Osteocyte (in vitro differentiated cells): ENCODE data around the gene FBXW9. TPM values are rescaled to one million over a fixed set of nuclear protein-coding genes. Genes with fewer than 3 reads are reported as not detected.

Experiments used
- DNase-seq: peaks from one replicate; pipeline ENCODE4 v3.0.0; 2021; ENCODE audit warnings: mixed read lengths; ENCODE audit not compliant: unreplicated experiment; ENCODE audit errors: extremely low spot score
- H3K27ac Mint-ChIP-seq: one replicate; pipeline ENCODE4 v1.8.0; 2021; ENCODE audit warnings: mild to moderate bottlenecking, mixed read lengths; ENCODE audit not compliant: unreplicated experiment
- H3K27me3 Mint-ChIP-seq: one replicate; pipeline ENCODE4 v1.8.0; 2021; ENCODE audit warnings: mixed read lengths; ENCODE audit not compliant: unreplicated experiment
- H3K36me3 Mint-ChIP-seq: one replicate; pipeline ENCODE4 v1.8.0; 2021; ENCODE audit warnings: mixed read lengths; ENCODE audit not compliant: unreplicated experiment
- H3K4me1 Mint-ChIP-seq: one replicate; pipeline ENCODE4 v1.8.0; 2021; ENCODE audit warnings: mixed read lengths; ENCODE audit not compliant: unreplicated experiment
- H3K4me3 Mint-ChIP-seq: one replicate; pipeline ENCODE4 v1.8.0; 2021; ENCODE audit warnings: mild to moderate bottlenecking, moderate library complexity, mixed read lengths; ENCODE audit not compliant: unreplicated experiment
- H3K9me3 Mint-ChIP-seq: one replicate; pipeline ENCODE4 v1.8.0; 2021; ENCODE audit warnings: mixed read lengths; ENCODE audit not compliant: unreplicated experiment
- total RNA-seq: library from RNA; stranded (reverse); gene quantifications from 2 replicates; pipeline ENCODE4 v1.2.1, GENCODE V29; 2021
- TF ChIP-seq, protein P1 (sequence below): fragments of 200-600 bp; sonication (generic); IDR thresholded peaks from 2 replicates; pipeline ENCODE4 v1.5.0; 2021; ENCODE audit warnings: antibody characterized with exemption, mild to moderate bottlenecking, moderate library complexity

FBXW9 gene
- total RNA-seq, 1 donor from 2014 or later = 10.9 TPM

DNA sequence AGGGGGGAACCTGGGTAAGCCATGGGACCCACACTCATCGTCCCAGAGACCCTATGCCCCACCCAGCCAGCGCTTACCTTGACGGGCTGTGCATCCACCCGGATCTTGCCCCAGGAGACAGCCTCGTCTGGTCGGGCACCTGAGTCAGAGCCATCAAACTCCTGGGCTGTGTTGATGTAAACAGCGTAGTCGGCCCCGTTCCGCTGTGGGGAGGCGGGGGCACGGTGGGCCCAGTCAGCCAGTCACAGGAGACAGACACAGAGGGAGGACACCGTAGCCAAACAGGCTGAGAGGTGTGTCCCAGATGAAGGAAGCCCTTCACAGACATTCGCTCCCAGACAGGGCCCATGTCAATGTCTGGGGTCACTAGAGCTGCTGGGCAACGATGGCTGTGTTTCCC, 20.5 kb downstream of the FBXW9 start:
- Mint-ChIP-seq H3K36me3 (peaks cover 30% of the 10 kb centered on the region), H3K9me3 (no peaks in the 10 kb centered on the region), H3K4me3 (no peak overlapping the region), H3K27ac (no peak overlapping the region), H3K27me3 (no peaks in the 10 kb centered on the region), H3K4me1 (peaks cover 12% of the 10 kb centered on the region)
- TF ChIP-seq, protein P1, sequence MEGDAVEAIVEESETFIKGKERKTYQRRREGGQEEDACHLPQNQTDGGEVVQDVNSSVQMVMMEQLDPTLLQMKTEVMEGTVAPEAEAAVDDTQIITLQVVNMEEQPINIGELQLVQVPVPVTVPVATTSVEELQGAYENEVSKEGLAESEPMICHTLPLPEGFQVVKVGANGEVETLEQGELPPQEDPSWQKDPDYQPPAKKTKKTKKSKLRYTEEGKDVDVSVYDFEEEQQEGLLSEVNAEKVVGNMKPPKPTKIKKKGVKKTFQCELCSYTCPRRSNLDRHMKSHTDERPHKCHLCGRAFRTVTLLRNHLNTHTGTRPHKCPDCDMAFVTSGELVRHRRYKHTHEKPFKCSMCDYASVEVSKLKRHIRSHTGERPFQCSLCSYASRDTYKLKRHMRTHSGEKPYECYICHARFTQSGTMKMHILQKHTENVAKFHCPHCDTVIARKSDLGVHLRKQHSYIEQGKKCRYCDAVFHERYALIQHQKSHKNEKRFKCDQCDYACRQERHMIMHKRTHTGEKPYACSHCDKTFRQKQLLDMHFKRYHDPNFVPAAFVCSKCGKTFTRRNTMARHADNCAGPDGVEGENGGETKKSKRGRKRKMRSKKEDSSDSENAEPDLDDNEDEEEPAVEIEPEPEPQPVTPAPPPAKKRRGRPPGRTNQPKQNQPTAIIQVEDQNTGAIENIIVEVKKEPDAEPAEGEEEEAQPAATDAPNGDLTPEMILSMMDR = no peak
- DNase-seq = no peak

DNA sequence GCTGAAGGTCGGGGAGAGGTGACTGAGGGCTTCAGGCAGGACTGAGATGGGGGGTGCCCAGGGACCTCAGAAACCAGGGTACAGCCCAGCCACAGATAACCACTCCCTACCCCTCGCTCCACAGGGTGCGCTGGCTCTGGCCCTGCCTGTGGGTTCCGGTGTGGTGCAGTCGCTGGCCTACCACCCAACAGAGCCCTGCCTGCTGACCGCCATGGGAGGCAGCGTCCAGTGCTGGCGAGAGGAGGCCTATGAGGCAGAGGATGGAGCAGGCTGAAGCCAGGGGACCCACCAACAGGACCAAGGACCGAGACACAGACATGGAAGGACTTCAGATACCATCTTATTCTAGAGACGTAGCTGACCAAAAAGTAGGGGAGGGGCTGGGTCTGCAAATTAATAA, 21.0 kb downstream of the FBXW9 start:
- H3K36me3 Mint-ChIP-seq = peaks cover 30% of the 10 kb centered on the region
- no peak overlapping the region for H3K4me3 Mint-ChIP-seq
- H3K9me3 Mint-ChIP-seq = no peaks in the 10 kb centered on the region
- TF ChIP-seq, protein P1 = no peak
- no peak overlapping the region for H3K27ac Mint-ChIP-seq
- H3K4me1 Mint-ChIP-seq = peaks cover 12% of the 10 kb centered on the region
- DNase-seq = no peak
- H3K27me3 Mint-ChIP-seq = no peaks in the 10 kb centered on the region

- no peak overlapping the region for H3K4me3 Mint-ChIP-seq
- no peaks in the 10 kb centered on the region for H3K9me3 Mint-ChIP-seq
- H3K27ac Mint-ChIP-seq = no peak overlapping the region
- no peaks in the 10 kb centered on the region for H3K27me3 Mint-ChIP-seq
- TF ChIP-seq, protein P1 = no peak
- H3K36me3 Mint-ChIP-seq = peaks cover 21% of the 10 kb centered on the region
- peaks cover 26% of the 10 kb centered on the region for H3K4me1 Mint-ChIP-seq
- DNase-seq = no peak
These were observed 23.7 kb downstream of the FBXW9 start for GRCh38 chr19:12672744-12673143.

DNA sequence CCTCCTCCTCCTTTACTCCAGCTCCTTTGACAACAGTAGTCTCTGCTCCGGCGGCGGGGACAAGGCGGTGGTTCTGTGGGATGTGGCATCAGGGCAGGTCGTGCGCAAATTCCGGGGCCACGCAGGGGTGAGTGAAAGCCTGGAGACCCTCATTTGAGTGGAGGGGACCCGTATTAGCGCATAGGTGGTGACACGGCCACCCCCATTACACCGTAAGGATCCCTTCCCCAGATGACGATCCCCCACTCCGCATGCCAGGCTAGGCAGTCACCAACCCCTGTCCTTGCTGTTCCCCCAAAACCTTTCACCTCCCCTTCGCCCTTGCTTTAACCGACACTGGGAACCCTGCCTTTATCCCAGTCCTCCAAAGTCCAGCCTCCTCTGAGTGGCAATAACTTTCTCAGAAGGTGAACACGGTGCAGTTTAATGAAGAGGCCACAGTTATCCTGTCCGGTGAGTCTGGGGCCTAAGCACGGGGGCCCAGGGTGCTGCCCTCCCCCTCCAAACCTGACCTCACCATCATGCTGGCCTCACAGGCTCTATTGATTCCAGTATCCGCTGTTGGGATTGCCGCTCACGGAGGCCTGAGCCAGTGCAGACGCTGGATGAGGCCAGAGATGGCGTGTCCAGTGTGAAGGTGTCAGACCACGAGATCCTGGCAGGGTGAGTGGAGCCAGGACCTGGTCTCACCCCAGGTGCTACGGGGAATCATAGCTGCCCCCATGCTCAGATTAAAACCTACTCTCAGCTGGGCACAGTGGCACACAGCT, 26.1 kb downstream of the FBXW9 start:
- Mint-ChIP-seq H3K4me3 (peak overlapping the region; percentile 87), H3K27me3 (no peaks in the 10 kb centered on the region), H3K4me1 (peaks cover 36% of the 10 kb centered on the region), H3K36me3 (peaks cover 16% of the 10 kb centered on the region), H3K27ac (peak overlapping the region; percentile 100), H3K9me3 (no peaks in the 10 kb centered on the region)
- TF ChIP-seq, protein P1 = no peak
- no peak for DNase-seq

DNA sequence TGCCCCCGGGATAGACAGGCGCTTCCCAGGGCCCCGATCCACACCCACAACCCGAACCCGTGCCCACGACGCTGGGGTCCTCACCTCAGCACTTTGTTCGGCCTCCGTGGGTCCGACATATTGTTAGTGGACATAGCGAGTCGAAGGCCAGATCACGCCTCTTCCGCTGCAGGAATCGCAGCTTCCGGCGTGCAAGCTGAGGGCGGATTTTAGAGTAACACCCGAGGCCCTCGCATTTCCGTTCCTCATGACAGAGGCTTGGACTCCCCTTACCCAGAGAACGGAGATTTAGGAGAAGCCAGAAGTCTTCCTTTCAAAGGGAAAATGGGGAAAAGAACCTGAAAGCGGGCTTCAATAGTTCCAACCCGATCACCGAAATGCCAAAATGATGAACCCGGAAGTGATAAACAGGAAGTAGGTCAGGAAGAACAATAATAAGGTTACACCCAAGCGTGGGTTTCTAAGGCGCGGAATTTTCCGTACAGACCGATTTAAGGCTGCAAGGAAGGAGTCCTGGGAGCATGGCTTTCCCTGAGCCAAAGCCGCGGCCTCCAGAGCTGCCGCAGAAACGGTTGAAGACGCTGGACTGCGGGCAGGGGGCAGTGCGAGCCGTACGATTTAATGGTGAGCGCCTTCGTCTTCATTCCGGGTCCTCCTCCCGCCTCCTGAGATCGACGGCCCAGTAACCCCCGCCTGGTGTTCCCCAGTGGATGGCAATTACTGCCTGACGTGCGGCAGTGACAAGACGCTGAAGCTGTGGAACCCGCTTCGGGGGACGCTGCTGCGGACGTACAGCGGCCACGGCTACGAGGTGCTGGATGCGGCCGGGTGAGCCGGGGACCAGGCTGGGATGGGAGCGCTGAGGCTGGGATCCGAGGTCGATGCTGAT, 26.9 kb downstream of the FBXW9 start:
- TF ChIP-seq, protein P1 = no peak
- peak; percentile 90 for DNase-seq
- Mint-ChIP-seq H3K36me3 (peaks cover 11% of the 10 kb centered on the region), H3K4me3 (peak overlapping the region; percentile 87), H3K27ac (peak overlapping the region; percentile 100), H3K9me3 (no peaks in the 10 kb centered on the region), H3K4me1 (peaks cover 36% of the 10 kb centered on the region), H3K27me3 (no peaks in the 10 kb centered on the region)
